HG03280 (cell line): ENCODE measurements around the gene DIMT1.

ENCODE experiments used
- ATAC-seq: cut with Tn5 transposase; IDR thresholded peaks from one replicate; pipeline ENCODE4 v1.9.1; 2021; ENCODE audit warnings: mild to moderate bottlenecking, moderate library complexity; ENCODE audit not compliant: unreplicated experiment

DIMT1 gene

DNA sequence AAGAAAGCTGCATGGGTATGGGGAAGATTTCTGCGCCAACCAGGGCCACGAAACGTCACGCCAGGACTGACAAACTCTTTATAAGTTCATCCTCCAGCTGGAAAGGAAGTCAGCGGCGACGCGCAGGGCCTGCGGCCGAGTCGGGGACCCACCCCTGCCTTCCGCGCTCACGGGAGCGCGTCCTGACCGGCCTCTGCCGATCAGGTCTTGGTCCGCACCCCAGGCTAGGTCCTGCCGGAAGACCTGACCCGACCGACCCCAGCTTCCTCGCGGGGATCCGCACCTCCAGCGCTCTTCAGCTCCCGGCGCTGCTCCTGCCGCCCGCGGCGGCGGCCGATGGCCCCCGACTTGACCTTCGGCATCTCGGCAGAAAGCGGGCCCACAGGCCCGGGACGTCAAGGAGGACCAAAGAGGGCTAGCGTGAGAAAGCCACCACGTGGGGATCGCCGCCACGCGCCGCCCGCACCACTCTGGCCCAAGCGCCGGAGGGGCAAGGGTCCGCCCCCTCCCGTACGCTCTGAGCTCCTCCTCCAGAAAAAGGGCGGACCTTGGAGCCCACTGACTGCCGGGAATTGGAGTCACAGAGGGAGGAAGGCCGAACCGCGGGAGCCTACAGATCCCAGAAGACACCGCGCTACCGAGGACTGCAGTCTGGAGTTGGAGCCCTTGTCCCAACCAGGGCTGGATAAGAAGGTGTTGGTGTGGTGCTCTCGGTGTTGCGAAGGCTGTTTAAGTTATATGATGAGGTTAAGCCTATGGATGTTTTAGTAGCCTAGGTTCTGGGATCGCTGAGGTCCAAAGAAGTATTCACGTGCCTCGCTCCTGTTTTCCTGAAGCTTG lies at the start of gene DIMT1:
Gene DIMT1, minus strand, starts transcription at position 495 of the 840 bp plus-strand sequence. Its CDS starts 133 bp downstream, at position 362.
- ATAC-seq, result peak; percentile 98

DNA sequence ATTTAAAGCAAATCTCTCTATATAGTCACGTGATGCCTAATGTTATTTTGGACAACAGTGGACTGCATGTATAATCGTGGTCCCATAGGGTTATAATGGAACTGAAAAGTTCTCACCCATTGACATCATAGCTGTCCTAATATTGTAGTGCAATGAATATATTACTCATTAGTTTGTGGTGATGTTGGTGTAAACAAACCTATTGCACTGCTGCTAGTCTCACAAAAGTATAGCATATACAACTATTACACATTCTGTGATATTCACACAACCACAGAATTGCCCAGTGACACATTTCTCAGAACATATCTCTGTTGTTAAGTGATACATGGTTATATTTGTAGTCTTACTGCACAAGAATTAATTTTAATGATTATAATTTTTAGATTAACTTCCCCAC lies 46.6 kb upstream of the DIMT1 start:
- no peak for ATAC-seq

DNA sequence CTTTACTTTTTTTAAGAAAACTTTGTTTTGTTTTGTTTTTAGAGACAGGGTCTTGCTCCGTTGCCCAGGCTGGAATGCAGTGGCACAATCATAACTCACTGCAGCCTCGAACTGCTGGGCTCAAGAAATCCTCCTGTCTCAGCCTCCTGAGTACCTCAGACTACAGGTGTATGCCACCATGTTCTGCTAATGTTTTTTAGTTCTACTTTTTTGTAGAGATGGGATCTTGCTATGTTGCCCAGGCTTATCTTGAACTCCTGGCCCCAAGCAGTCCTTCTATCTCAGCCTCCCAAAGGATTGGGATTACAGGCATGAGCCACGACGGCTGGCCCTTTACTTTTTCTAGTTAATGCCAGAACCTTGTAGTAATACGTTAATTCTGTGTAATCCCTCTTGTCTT lies 44.8 kb upstream of the DIMT1 start:
- no peak for ATAC-seq

DNA sequence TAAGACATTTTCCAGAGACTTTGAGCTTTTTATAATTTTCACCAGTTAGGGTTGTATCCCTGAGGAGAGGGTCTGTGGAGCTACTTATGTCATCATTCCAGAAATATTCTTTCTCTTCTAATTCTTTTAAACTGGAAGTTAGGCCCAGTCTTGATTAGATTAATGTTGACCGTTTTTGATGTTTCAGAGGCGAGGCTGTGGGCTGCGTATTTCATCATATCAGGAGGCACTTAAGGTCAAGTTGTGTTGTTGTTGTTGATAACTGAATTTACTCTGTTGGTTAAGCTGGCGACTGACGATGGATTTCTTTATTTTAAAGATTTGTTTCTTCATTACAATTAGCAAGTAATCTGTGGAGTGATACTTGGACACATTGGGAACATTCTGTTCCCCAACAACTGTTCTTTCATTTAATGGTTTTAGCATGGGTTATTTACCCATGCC lies 28.9 kb upstream of the DIMT1 start:
- ATAC-seq, result no peak

DNA sequence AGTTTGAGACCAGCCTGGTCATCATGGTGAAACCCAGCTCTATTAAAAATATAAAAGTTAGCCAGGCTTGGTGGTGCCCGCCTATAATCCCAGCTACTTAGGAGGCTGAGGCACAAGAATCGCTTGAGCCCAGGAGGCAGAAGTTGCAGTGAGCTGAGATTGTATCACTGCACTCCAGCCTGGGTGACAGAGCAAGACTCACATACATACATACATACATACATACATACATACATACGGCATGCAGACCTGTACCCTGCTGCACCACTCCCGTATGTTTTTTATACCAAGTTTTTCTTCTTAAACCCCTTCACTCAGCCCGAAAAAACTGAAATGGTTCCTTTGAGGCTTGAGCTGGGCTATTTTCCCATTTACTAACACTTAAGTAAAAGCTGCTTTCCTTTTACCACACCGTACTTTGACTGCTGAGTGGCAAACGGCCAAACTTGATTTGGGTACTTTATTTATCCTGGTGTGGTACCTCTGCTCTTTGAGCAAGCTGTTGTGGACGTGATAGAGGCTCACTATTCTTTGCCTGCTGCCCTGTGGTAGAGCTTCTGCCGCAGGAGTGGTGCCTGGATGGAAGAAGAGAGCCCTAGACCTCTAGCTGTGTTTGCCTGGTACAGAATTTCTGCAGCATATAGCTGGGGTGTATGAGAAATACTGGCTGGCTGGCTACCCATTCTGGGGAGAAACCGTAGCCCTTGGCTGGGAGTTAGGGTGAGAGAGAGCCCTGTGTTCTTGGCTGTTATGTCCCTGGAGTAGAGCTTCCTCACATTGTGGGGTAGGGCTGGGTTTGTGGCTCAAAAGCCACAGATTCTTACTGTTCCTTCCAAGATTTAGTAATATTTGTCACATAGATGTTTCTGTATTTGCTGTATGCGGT lies 28.3 kb upstream of the DIMT1 start:
- no peak for ATAC-seq

DNA sequence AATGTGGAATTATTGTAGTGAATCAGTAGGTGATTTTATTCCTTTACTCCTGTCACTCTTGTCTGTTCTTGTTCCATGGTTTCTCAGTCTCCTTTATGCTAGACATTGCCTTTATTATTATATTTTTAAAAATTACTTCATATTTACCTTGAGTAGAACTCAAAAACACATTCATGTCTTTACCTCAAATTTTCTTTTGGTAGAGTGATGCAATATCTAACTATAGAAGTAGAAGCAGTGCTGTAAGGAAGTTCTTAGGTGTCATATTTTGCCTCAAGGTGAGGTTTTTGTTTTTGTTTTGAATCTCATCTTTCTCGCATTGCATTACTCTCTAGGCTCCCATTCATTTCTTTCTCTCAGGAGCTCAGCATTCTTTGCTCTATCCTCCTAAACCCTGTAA lies 21.1 kb upstream of the DIMT1 start:
- ATAC-seq, result no peak

DNA sequence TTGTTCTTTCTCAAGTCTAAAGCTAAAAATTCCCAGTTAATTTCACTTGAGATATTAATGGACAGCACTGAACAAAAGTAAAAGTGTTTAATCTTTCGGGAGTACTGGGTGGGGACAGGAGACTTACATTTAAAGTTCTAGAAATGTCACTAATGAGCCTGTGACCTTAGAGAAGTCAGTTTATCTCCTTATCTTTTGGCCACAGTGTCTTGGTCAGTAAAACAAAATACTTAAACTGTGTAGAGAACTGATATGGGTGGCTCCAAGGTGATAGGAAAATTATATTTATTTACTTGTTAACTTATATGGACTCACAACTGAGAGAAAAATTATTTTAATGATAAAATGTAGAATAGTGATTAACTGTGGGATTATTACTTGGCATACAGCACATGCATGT lies 17.7 kb upstream of the DIMT1 start:
- no peak for ATAC-seq

DNA sequence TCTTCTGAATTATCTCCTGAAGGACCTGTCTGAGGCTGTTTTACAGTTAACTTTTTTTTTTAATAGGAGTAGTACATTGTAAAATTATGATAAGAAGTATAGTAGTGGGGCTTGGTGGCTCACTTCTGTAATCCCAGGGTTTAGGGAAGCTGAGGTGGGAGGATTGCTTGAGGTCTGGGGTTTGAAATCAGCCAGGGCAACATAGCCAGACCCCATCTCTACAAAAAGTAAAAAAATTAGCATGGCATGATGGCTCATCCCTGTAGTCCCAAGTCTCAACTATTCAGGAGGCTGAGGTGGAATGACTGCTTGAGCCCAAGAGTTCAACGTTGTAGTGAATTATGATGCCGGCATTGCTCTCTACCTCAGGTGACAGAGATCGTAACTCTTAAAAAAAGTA lies 15.9 kb upstream of the DIMT1 start:
- ATAC-seq, result no peak

DNA sequence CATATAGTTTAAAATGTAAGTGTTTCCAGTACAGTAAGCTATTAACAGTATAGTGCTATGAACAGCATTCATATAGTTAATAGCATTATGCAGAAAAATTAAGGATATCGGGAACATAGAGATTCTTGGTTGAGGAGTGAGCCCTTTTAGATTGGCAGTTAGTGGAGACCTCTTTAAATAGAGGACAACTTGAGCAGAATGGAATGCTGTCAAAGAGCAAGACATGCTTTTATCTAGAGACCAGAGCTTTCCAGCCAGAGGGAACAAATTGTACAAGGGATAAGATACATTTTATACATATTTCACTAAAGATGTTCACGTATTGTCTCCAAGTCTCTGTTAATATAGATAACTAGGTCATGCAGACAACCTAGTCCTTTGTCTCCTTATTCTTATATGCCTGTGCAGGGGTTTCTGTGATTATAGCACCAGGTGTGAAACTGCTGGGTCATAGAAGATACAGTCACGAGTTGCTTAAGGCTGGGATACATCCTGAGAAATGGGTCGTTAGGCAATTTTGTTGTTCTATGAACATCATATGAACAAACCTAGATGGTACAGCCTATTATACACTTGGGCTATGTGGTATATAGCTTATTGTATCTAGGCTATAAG lies 14.9 kb upstream of the DIMT1 start:
- ATAC-seq, result no peak

DNA sequence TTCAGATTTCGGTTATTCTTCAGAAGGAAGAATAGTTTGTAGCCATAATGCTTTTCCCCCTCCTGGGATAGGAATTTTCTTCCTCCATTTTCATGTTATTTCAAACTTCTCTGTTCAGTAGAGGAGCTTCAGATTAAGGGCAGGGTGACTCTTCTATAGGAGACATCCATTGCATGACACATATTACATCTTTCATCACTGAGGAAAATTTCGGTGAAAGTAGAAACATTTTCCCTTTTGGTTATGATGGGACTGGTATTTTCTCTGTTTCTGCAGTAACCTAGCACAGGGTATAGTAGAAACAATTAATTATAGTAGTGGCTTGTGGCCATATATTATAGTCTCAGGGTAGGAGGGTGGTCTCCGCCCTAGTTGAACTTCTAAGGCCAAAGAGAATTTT lies 10.0 kb upstream of the DIMT1 start:
- ATAC-seq, result no peak

DNA sequence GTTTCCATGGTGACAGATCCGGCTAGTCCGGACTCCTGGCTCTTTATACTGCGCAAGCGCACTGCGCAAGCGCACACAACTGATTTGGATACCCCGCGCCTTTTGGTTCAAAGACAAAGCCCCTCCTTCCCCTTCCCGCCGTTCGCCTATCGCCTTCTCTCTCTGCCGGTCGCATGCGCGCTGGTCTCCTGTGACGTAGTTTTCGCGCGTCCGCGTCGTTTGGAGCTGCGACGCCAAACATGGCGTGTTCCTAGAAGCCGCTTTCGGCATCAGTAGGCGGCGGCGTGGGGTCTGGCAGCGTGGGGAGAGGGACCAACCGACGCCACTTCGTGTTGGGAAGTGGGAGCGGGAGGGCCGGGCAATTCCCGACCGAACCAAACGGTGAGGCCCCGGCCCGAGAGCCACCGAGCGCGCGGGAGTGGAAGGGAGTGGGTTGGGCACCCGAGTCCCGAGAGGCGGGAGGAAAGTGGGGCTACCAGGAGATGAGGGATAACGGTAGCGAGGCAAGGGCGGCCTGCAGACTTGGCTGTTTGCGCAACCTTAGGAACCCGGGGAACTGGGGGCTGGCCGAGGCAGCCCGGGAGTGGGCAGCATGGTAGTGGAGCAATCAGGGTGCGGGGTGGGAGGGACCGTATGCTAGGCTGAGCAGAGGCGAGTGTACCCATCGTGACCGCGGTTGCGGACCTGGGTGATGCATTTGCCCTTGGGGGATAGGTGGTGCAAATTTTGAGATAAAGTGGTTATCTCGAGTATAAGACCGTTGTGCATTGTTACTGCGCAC lies 9.0 kb upstream of the DIMT1 start, which contains the start of gene IPO11:
Gene IPO11, plus strand, starts transcription at position 215 of the 781 bp plus-strand sequence. CDS start 24,517 bp downstream, outside the sequence.
- peak; percentile 95 for ATAC-seq

DNA sequence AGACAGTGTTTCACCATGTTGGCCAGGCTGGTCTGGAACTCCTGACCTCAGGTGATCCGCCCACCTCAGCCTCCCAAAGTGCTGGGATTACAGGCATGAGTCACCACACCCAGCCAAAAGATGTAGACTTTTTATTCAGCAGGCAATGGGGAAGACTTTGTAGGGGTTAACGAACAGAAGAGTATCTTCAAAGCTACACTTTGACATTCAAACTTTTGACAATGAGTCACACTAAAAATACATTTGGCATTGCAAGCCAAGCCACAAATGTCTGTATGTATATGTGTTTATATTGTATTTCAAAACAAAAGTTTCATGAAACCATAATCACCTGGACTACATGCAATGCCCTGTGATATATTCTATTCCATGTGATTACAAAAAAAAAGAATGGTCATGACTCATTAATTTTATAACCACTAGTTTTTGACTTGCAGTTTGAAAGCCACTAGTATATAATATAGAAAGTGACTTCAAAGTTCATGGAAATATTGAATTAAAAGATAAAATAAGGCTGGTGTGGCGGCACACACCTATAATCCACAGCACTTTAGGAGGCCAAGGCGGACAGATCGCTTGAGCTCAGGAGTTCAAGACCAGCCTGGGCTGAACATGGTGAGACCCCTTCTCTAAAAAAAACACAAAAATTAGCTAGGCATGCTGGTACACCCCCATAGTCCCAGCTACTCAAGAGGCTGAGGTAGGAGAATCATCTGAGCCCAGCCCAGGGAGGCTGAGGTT lies 8.3 kb downstream of the DIMT1 start:
- ATAC-seq, result no peak

DNA sequence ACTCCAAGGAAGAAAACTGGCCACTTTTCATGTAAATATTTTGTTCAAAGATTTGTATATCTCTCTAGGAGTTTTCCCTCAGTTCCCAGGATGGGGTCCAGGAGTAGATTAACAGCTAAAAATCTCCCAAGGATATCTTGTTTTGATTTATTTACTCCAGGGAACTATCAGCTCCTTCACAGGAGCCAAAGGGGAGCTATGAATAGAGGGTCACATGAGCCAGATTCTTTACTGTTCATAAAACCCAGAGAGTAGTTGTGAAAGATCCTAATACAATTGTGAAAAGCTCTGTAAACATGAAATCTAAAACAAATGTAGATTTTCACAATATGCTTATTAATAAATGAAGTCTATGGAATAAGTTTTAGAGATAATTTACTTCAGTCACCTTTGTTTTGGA lies 16.9 kb downstream of the DIMT1 start:
- ATAC-seq, result no peak

DNA sequence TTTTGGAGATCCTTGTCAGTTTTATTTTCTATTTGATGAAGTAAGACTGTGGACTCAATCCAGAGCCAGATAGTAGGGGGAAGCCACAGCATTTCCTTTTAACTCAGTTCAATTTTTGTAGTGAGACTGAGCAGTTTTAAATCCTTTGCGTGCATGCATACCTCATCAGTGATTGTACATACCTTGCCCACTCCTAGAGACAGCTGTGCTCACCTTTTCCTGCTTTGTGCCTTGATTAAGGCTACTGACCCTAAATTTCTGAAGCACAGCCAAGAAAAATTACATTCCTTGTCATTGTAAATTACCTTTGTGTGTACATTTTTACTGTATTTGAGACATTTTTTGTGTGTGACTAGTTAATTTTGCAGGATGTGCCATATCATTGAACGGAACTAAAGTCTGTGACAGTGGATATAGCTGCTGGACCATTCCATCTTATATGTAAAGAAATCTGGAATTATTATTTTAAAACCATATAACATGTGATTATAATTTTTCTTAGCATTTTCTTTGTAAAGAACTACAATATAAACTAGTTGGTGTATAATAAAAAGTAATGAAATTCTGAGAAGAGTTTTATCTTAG lies 17.8 kb downstream of the DIMT1 start:
- ATAC-seq, result no peak

DNA sequence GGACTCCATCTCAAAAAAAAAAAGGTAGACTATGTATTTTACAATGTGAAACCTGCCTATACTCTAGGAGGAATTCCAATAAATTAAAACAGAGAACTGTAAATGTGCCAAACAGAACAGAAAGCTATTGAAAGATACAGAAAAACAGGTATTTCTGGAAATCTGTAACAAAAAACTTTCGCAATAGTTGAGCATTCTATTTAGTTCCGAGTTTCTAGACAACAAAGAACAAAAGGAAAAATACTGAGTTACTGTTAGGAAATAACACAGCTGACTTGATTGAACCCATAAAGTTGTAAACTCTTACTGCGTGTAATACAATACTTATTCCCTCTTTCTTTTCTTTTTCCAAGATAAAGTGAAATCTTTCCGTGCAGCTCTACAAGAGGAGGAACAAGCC lies 18.6 kb downstream of the DIMT1 start:
- ATAC-seq, result no peak

DNA sequence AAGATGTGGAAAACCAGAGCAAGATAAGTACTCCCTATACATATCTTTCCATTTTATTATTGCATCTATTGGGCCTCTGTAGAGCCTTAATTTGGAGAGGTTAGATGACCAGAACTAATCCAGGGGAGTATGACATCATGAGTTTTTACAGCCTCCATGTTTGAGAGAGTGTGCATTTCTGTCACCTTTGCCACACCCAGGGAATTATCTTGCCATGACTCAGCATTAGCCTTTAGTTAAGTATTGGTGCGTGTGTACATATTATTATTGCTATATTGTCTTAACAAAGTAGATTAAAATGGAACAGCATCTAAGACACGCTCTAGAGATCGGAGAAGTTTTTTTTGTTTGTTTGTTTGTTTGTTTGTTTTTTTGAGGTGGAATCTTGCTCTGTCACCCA lies 27.6 kb downstream of the DIMT1 start:
- no peak for ATAC-seq

DNA sequence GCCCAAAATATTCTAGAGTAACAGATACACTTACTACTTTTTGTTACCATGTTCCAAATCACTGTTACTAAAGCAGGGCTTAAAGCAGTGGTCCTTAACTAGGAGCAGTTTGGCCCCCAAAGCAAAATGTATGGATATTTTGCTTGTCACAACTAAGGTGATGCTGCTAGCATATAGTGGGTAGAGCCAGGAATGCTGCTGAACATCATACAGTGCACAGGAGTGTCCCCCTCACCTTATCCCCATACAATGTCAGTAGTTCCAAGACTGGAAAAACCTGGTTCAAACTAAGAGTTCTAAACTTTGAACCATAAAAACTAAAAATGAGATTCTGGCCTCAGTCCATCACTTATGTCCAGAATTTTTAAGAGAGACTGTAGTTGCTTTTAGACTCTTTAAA lies 28.1 kb downstream of the DIMT1 start:
- ATAC-seq, result no peak

DNA sequence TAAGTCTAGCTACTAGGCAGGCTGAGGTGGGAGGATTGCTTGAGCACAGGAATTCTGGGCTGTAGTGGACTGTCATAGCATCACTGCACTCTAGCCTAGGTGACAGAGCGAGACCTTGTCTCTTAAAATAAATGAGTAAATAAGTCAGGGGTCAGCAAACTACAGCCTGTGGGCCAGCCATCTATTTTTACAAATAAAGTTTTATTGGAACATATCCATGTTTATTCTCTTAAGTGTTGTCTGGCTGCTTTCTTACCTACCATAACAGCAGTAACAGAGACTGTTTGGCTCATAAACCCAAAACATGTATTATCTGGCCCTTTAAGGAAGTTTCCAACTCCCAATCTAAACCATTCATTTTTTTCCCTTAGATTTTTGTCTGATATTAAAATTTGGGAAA lies 29.6 kb downstream of the DIMT1 start:
- no peak for ATAC-seq

DNA sequence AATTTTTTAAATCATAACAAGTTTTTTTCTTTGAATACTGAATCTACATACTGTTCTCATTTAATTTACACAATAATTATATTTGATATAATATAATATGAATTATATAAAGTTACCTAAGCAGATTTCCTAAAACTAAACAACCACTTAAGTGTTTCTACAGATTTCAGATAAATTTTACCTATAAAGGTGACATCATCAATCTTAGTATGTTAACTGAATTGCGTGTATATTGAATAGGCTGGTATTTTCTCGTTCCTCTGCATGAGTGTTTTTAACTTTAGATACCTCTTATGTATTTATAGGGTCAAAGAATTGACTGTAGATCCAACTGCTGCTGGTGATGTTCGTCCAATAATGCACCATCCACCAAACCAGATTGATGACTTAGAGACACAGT lies 30.3 kb downstream of the DIMT1 start:
- no peak for ATAC-seq

DNA sequence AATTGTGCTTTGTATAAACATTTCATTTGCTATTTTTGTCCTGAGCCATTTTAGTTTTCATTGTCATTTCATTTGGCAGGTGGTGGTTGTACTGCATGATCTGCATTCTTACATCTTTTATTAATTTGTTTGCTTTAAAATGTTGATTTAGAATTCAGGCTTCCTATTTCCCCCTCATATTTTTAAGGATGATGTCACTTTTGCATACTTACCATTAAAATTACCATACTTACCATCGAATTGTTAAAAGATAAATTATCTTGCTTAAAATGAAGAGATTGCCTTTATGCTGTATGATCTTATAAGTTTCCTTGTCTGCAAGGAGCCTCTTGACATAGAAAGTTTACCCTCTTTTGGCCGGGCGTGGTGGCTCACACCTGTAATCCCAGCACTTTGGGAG lies 31.1 kb downstream of the DIMT1 start:
- ATAC-seq, result no peak
